Thoracic aorta (tissue), 2 donors: Measurements from ENCODE around the gene ZNF628. TPM values are rescaled to one million over a fixed set of nuclear protein-coding genes. Genes with fewer than 3 reads are reported as not detected.
"Not testable (repeated sequence)": the region's sequence is repeated elsewhere in the genome, so short reads cannot be mapped to it uniquely, and the experiment has no call there.

ENCODE experiments used
- ATAC-seq: fragments of 150-250 bp; one replicate; pipeline ENCODE4 v1.8.0; 2017; ENCODE audit warnings: low read depth; ENCODE audit not compliant: insufficient number of reproducible peaks, low FRiP score
- DNase-seq: peaks from one replicate; pipeline ENCODE4 v3.0.0-alpha.2; 2020; ENCODE audit warnings: low spot score
- H3K27ac ChIP-seq, 2 donors: fragments of 200-600 bp; sonication (generic); 1 replicate in 1 of 2; 2 replicates in 1 of 2; pipeline ENCODE4 v1.5.1; 2016; ENCODE audit warnings: mild to moderate bottlenecking in 2 of 2, moderate library complexity in 2 of 2
- H3K27me3 ChIP-seq: fragments of 200-600 bp; sonication (generic); replicated peaks from 2 replicates; pipeline ENCODE4 v1.6.0; 2016; ENCODE audit warnings: mild to moderate bottlenecking; ENCODE audit not compliant: insufficient read depth
- H3K36me3 ChIP-seq: fragments of 200-600 bp; sonication (generic); one replicate; pipeline ENCODE4 v1.5.1; 2016
- H3K4me1 ChIP-seq, 2 donors: fragments of 200-600 bp; sonication (generic); 1 replicate in 1 of 2; 2 replicates in 1 of 2; pipeline versions ENCODE4 v1.5.1 to v1.6.0; 2016; ENCODE audit warnings: low read depth in 2 of 2, mild to moderate bottlenecking in 1 of 2; ENCODE audit not compliant: control insufficient read depth in 1 of 2
- H3K4me3 ChIP-seq: fragments of 200-600 bp; sonication (generic); 2 replicates; pipeline ENCODE4 v1.5.1; 2016; ENCODE audit warnings: mild to moderate bottlenecking
- H3K9me3 ChIP-seq: fragments of 200-600 bp; sonication (generic); 2 replicates; pipeline ENCODE4 v1.5.1; 2016
- CTCF ChIP-seq: fragments of 200-600 bp; sonication (generic); IDR thresholded peaks from one replicate; pipeline ENCODE4 v1.5.1; 2019; ENCODE audit warnings: antibody characterized with exemption
- total RNA-seq, 2 donors: library from RNA; depleted of rRNA; stranded (reverse); fragments of >200 nt; gene quantifications; one replicate each; pipeline versions ENCODE4 v1.1.0 to v1.2.3, GENCODE V29; 2016

ZNF628 gene
- total RNA-seq, 2 donors from 2014 or later, result 3.5 to 7.2 TPM

- no peak for TF ChIP-seq CTCF
- Histone ChIP-seq H3K4me3 (no peak overlapping the region), H3K4me1 (peaks cover 3 to 4% of the 10 kb centered on the region in 2 donors), H3K9me3 (no peaks in the 10 kb centered on the region), H3K36me3 (no peaks in the 10 kb centered on the region), H3K27me3 (no peaks in the 10 kb centered on the region), H3K27ac (no peak overlapping the region)
- DNase-seq, result no peak
- no peak for ATAC-seq
Observed at GRCh38 chr19:55493052-55493644, 16.7 kb downstream of the ZNF628 start.

GRCh38 chr19:55493645-55494171, 17.3 kb downstream of the ZNF628 start:
- no peak for TF ChIP-seq CTCF
- H3K4me3 ChIP-seq, result no peak overlapping the region
- ATAC-seq, result no peak
- DNase-seq, result no peak
- H3K4me1 ChIP-seq, result no peaks in the 10 kb centered on the region
- H3K9me3 ChIP-seq, result no peaks in the 10 kb centered on the region
- H3K36me3 ChIP-seq, result no peaks in the 10 kb centered on the region
- H3K27ac ChIP-seq, result no peak overlapping the region
- no peaks in the 10 kb centered on the region for H3K27me3 ChIP-seq

- Histone ChIP-seq H3K27ac (no peak overlapping the region), H3K9me3 (no peaks in the 10 kb centered on the region), H3K4me3 (peak overlapping the region; percentile 34), H3K4me1 (no peaks in the 10 kb centered on the region), H3K36me3 (no peaks in the 10 kb centered on the region), H3K27me3 (no peaks in the 10 kb centered on the region)
- DNase-seq, result no peak
- no peak for TF ChIP-seq CTCF
- ATAC-seq, result no peak
Observed at GRCh38 chr19:55494172-55494761, 17.9 kb downstream of the ZNF628 start.

- ATAC-seq (no peak), DNase-seq (no peak)
- H3K27ac ChIP-seq, result no peak overlapping the region
- no peak overlapping the region for H3K4me3 ChIP-seq
- H3K27me3 ChIP-seq, result no peaks in the 10 kb centered on the region
- TF ChIP-seq CTCF, result no peak
- no peaks in the 10 kb centered on the region for H3K36me3 ChIP-seq
- H3K9me3 ChIP-seq, result no peaks in the 10 kb centered on the region
- no peaks in the 10 kb centered on the region for H3K4me1 ChIP-seq
Observed at GRCh38 chr19:55495646-55496349, 19.4 kb downstream of the ZNF628 start.

- not testable (repeated sequence) for H3K4me3 ChIP-seq, H3K27ac ChIP-seq, DNase-seq, H3K9me3 ChIP-seq, ATAC-seq, H3K4me1 ChIP-seq, H3K27me3 ChIP-seq, H3K36me3 ChIP-seq
Observed at GRCh38 chr19:55496820-55497219, 20.4 kb downstream of the ZNF628 start.
